Embryonic facial prominence (tissue), 1 donor: Measurements from ENCODE around the gene IGSF3.

Source experiments
- DNase-seq: peaks from one replicate; pipeline ENCODE4 v3.0.0-alpha.2; 2016; ENCODE audit errors: extremely low spot score

IGSF3 gene

GRCh38 chr1:116528329-116529083 is 139.0 kb downstream of the IGSF3 start:
- DNase-seq = no peak

- DNase-seq = no peak
These were observed 142.1 kb downstream of the IGSF3 start for GRCh38 chr1:116525440-116525839.
